A673 (cell line): ENCODE results near the gene RSF1. TPM values are rescaled to one million over a fixed set of nuclear protein-coding genes. Genes with fewer than 3 reads are reported as not detected.

Experiments
- BruUV-seq: library from RNA; stranded (reverse); fragments of 400-500 nt; replicated peaks from 2 replicates; lab custom pipeline; 2021; lab: Mats Ljungman, UMichigan
- CTCF ChIA-PET: fragments of 300-600 bp; sonication (Branson Sonifier 250); formaldehyde crosslinking; loops from one replicate; lab custom pipeline; 2022; ENCODE audit warnings: antibody characterized with exemption; lab: Charles Lee
- POLR2A ChIA-PET: fragments of 300-600 bp; sonication (Branson Sonifier 250); formaldehyde crosslinking; loops from one replicate; lab custom pipeline; 2022; ENCODE audit warnings: antibody characterized with exemption; ENCODE audit not compliant: low non-redundant PET; lab: Charles Lee
- DNase-seq: peaks from one replicate; pipeline ENCODE4 v3.0.0-alpha.2; 2015; ENCODE audit warnings: low spot score
- H3K27ac ChIP-seq: fragments of 200-600 bp; sonication (generic); 2 replicates; pipeline ENCODE4 v1.5.1; 2016; ENCODE audit warnings: mixed run types, low read depth, mild to moderate bottlenecking, mixed read lengths, antibody characterized with exemption, low read length; ENCODE audit not compliant: poor library complexity, severe bottlenecking
- H3K27me3 ChIP-seq: fragments of 200-600 bp; sonication (generic); replicated peaks from 2 replicates; pipeline ENCODE4 v1.6.1; 2017; ENCODE audit warnings: mixed run types, low read depth, mild to moderate bottlenecking, mixed read lengths, antibody characterized with exemption, low read length; ENCODE audit not compliant: insufficient read depth, poor library complexity
- H3K36me3 ChIP-seq: fragments of 200-600 bp; sonication (generic); 2 replicates; pipeline ENCODE4 v1.6.1; 2016; ENCODE audit warnings: mixed run types, mild to moderate bottlenecking, mixed read lengths, antibody characterized with exemption, low read length; ENCODE audit not compliant: insufficient read depth, poor library complexity, severe bottlenecking
- H3K4me1 ChIP-seq: fragments of 200-600 bp; sonication (generic); 2 replicates; pipeline ENCODE4 v1.6.1; 2017; ENCODE audit warnings: mixed run types, mild to moderate bottlenecking, mixed read lengths, antibody characterized with exemption, low read length; ENCODE audit not compliant: insufficient read depth, poor library complexity, severe bottlenecking
- H3K4me3 ChIP-seq: fragments of 200-600 bp; sonication (generic); 2 replicates; pipeline ENCODE4 v1.5.1; 2016; ENCODE audit warnings: low read depth, mixed run types, mild to moderate bottlenecking, mixed read lengths, low read length; ENCODE audit not compliant: poor library complexity, severe bottlenecking
- H3K9me3 ChIP-seq: fragments of 200-600 bp; sonication (generic); 2 replicates; pipeline ENCODE4 v1.6.1; 2016; ENCODE audit warnings: mixed run types, low read depth, mild to moderate bottlenecking, mixed read lengths, antibody characterized with exemption, low read length; ENCODE audit not compliant: poor library complexity, severe bottlenecking
- EZH2 ChIP-seq: fragments of 200-600 bp; sonication (generic); IDR thresholded peaks from 2 replicates; pipeline ENCODE4 v1.6.1; 2017; ENCODE audit warnings: borderline replicate concordance, low read depth, mild to moderate bottlenecking, mixed read lengths, antibody characterized with exemption, low read length; ENCODE audit not compliant: poor library complexity, severe bottlenecking
- intact Hi-C: fragments of 100-400 bp; cut with micrococcal nuclease; formaldehyde crosslinking; loops from one replicate; pipeline ENCODE4 v1.10.0; 2022; ENCODE audit not compliant: unreplicated experiment
- total RNA-seq: library from RNA; stranded (reverse); gene quantifications from 2 replicates; pipeline ENCODE4 v1.2.3, GENCODE V29; 2021
- TF ChIP-seq, protein P1 (sequence below): fragments of 300-800, 200-600 bp; sonication (generic); conservative IDR thresholded peaks from 2 replicates; pipeline ENCODE4 v1.5.1; 2017; ENCODE audit warnings: low read depth, mild to moderate bottlenecking, antibody characterized with exemption, low read length, moderate library complexity, mixed read lengths

Gene RSF1
- total RNA-seq, 1 experiment from 2014 or later: 94.1 TPM

DNA sequence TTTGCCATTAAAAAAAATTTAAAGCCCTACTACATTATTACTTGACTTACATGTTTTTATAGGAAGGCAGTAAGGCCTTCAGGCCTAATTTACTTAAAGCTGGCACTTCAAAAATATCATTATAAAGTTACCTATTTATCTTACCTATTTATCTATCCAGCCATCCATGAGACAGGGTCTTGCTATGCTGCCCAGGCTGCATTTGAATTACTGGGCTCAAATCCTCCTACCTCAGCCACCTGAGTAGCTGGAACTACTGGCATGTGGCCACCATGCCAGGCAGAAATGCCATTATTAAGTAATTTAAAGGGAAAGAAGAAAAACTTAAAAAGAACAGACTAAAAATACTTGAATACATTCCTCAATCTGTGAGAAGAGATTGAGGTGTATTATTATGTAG lies 122.7 kb downstream of the RSF1 start:
- no peak for TF ChIP-seq EZH2
- TF ChIP-seq, protein P1, sequence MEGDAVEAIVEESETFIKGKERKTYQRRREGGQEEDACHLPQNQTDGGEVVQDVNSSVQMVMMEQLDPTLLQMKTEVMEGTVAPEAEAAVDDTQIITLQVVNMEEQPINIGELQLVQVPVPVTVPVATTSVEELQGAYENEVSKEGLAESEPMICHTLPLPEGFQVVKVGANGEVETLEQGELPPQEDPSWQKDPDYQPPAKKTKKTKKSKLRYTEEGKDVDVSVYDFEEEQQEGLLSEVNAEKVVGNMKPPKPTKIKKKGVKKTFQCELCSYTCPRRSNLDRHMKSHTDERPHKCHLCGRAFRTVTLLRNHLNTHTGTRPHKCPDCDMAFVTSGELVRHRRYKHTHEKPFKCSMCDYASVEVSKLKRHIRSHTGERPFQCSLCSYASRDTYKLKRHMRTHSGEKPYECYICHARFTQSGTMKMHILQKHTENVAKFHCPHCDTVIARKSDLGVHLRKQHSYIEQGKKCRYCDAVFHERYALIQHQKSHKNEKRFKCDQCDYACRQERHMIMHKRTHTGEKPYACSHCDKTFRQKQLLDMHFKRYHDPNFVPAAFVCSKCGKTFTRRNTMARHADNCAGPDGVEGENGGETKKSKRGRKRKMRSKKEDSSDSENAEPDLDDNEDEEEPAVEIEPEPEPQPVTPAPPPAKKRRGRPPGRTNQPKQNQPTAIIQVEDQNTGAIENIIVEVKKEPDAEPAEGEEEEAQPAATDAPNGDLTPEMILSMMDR: no peak
- H3K27me3 ChIP-seq: no peaks in the 10 kb centered on the region
- H3K4me1 ChIP-seq: no peaks in the 10 kb centered on the region
- no peak for DNase-seq
- CTCF ChIA-PET: no interaction called here
- BruUV-seq: no TSS peak
- no peak overlapping the region for H3K27ac ChIP-seq
- no peaks in the 10 kb centered on the region for H3K9me3 ChIP-seq
- H3K36me3 ChIP-seq: peaks cover 34% of the 10 kb centered on the region
- intact Hi-C loops: no loop called here
- no peak overlapping the region for H3K4me3 ChIP-seq
- POLR2A ChIA-PET: no interaction called here

DNA sequence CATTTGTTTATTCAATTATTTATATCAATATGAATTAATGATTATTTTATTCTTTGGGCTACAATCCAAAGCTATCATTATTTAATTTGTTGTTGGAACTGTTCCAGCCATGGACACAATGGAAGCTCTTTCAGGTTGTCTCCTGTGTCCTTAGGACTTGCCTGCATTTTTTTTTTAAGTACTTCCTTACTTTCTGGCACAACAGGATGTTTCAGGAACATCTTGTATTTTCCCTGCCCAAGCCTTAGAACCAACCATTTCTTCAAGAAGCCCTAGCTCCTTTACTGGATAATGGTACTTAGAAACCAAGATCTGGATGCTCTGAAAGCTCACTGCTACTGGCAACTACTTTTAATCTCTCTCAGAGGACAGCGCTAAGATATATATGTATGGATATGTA lies 125.1 kb downstream of the RSF1 start:
- CTCF ChIA-PET: no interaction called here
- Histone ChIP-seq H3K27me3 (no peaks in the 10 kb centered on the region), H3K4me3 (no peak overlapping the region), H3K36me3 (peaks cover 40% of the 10 kb centered on the region), H3K4me1 (no peaks in the 10 kb centered on the region), H3K27ac (no peak overlapping the region), H3K9me3 (no peaks in the 10 kb centered on the region)
- BruUV-seq: no TSS peak
- intact Hi-C loops: no loop called here
- TF ChIP-seq, protein P1: no peak
- no peak for TF ChIP-seq EZH2
- POLR2A ChIA-PET: no interaction called here
- no peak for DNase-seq

DNA sequence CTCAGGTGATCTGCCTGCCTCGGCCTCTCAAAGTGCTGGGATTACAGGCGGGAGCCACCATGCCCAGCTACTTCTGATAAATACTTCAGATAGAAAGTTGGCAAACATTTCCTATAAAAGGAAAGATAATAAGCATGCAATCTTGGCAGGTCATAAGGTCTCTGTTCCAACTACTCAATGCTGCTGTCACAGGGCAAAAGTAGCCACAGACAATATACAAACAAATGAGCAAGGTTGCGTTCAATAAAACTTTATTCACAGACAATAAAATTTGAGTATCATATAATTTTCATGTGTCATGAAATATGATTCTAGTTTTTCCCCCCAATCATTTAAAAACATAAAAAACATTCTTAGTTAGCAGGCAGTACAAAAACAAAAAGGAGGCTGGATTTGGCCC lies 129.9 kb downstream of the RSF1 start:
- POLR2A ChIA-PET: no interaction called here
- TF ChIP-seq, protein P1: no peak
- no peak for TF ChIP-seq EZH2
- no TSS peak for BruUV-seq
- CTCF ChIA-PET: no interaction called here
- H3K9me3 ChIP-seq: no peaks in the 10 kb centered on the region
- H3K36me3 ChIP-seq: peaks cover 21% of the 10 kb centered on the region
- intact Hi-C loops: no loop called here
- H3K4me3 ChIP-seq: no peak overlapping the region
- H3K4me1 ChIP-seq: no peaks in the 10 kb centered on the region
- DNase-seq: no peak
- H3K27ac ChIP-seq: no peak overlapping the region
- H3K27me3 ChIP-seq: no peaks in the 10 kb centered on the region
